Hematopoietic multipotent progenitor cell treated with erythropoietin and hydrocortisone succinate and interleukin-3 and kit ligand, for 15 days (in vitro differentiated cells): Measurements from ENCODE around the gene PSMD14.
"Not testable (repeated sequence)": the region's sequence is repeated elsewhere in the genome, so short reads cannot be mapped to it uniquely, and the experiment has no call there.

Experiments
- DNase-seq: peaks from one replicate; pipeline ENCODE4 v3.0.0-alpha.2; 2015; ENCODE audit warnings: low spot score

PSMD14 gene

GRCh38 chr2:161337247-161337646 is 29.0 kb downstream of the PSMD14 start:
- DNase-seq: no peak

- not testable (repeated sequence) for DNase-seq
Measured at GRCh38 chr2:161339532-161339931, 31.3 kb downstream of the PSMD14 start.

- not testable (repeated sequence) for DNase-seq
Measured at GRCh38 chr2:161340930-161341413, 32.7 kb downstream of the PSMD14 start.

- no peak for DNase-seq
Measured at GRCh38 chr2:161343235-161343634, 35.0 kb downstream of the PSMD14 start.

GRCh38 chr2:161344692-161345091 is 36.5 kb downstream of the PSMD14 start:
- no peak for DNase-seq

DNA sequence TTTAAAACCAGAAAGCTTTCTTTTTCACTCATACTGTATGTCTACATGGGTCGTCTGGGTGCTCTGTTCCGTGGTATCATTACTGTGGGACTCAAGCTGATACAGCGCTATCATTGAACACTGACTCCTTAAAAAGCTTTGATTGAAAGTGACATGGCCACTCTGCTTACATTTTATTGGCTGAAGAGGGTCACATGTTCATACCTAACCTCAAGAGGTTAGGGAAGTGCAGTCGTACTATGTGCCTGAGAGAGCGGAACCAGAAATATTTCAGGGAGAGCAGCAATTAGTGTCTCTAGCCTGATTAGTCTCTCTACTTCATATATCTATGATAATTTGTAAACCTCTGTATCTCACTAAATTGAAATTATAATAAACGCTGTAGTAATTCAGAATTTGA is 43.5 kb downstream of the PSMD14 start:
- DNase-seq: no peak

DNA sequence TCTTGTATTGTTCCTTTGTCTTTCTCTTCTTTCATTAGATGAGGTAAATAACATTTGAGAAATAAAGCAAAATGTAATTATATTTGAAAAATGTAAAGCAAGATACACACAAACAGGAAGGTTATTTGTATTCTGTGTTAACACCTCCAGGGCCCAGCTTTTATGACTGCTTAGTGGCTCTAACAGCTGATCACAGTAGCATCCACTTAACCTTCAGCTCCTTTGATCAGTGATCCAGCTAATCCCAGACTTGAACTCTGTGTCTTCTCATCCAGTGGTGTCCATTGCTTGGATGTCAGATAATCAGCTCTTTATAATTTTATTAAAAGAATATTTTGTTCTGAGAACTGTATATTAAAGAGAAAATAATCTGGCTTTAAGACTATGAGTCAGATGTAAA is 44.5 kb downstream of the PSMD14 start:
- no peak for DNase-seq

- no peak for DNase-seq
Measured at GRCh38 chr2:161353543-161353942, 45.3 kb downstream of the PSMD14 start.

GRCh38 chr2:161354106-161354505 is 45.9 kb downstream of the PSMD14 start:
- no peak for DNase-seq

- no peak for DNase-seq
Measured at GRCh38 chr2:161355106-161355505, 46.9 kb downstream of the PSMD14 start.

- DNase-seq: no peak
Measured at GRCh38 chr2:161355983-161356382, 47.8 kb downstream of the PSMD14 start.

DNA sequence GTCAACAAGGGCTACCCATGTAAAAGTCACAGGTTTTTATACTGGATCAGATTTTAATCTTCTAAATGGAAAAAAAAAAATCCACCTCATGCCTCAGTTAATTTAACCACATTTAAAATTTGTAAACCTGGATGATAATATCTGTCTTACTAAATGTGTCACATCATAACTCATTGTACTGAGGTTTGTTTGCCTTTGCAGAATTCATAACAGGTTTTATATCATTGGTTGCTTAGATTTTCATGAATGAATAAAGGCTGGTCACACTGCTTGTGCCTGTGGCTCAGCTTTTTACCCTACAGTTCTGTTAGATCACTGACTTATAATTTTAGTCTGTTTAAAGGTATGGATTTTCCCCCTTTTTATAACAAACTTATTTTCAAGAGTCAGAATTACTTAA is 48.9 kb downstream of the PSMD14 start:
- no peak for DNase-seq

DNA sequence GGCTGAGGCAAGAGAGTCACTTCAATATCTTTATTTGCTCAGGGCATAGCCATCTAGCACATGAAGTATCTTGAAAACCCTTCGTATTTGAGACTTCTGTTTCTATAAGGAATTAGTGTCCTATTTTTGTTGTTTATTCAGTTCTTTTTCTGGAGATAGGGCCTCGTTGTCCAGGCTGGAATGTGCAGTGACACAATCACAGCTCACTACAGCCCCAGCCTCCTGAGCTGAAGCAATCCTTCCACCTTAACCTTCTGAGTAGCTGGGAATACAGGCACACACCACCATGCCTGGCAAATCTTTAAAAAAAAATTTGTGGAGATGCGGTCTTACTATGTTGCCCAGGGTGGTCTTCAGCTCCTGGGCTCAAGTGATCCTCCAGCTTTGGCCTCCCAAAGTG is 50.6 kb downstream of the PSMD14 start:
- DNase-seq: no peak

DNA sequence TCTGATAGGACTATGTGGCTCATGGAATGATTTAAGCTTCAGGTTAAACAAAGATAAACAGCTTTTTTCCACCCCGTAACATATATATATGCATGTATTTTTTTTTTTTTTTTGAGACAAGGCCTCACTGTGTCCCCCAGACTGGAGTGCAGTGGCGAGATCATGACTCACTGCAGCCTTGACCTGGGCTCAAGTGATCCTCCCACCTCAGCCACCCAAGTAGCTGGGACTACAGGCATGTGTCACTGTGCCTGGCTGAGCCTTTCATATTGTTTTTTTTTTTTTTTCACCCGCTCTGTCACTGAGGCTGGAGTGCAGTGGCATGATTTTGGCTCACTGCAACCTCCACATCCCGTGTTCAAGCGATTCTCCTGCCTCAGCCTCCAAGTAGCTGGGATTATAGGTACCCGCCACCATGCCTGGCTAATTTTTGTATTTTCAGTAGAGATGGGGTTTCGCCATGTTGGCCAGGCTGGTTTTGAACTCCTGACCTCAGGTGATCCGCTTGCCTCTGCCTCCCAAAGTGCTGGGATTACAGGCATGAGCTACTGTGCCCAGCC is 52.0 kb downstream of the PSMD14 start:
- not testable (repeated sequence) for DNase-seq

DNA sequence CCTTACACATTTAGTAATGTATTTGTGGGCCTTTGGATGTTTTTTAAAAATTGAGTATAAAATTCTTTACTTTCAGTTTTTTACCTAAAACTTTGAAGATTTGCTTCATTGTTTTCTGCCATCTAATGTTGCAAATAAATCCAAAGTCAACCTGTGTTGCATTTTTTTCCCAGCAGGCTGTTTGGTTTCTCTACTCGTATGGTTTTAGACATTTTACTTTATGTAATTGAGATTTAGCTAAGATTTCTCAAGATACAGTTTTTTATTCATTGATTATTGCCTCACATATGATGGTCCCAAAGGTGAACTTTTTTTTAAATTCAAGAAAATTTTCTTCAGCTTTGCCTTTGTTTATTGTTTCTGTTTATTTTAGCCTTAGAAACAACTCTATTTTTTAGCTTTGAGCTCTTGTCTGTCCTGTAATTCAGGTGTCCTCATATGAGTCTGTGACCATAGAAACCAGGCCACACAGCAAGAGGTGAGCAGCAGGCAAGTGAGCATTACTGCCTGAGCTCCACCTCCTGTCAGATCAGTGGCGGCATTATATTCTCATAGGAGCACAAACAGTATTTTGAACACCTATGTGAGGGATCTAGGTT is 54.4 kb downstream of the PSMD14 start:
- no peak for DNase-seq

DNA sequence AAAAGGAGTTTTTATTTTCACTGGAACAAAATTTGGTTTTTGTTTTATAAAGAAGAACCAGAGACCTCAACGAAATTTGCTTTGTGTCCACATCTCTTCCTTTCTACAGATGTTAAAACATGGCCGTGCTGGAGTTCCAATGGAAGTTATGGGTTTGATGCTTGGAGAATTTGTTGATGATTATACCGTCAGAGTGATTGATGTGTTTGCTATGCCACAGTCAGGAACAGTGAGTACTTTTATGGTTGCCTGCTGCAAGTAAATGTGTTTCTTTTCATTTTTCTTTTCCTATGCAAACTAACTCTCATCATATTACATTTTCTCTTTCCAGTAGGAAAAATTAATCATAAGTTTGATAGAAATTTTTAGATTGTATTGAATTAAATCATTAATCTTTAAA is 59.5 kb downstream of the PSMD14 start:
- no peak for DNase-seq

- no peak for DNase-seq
Measured at GRCh38 chr2:161369311-161369710, 61.1 kb downstream of the PSMD14 start.

DNA sequence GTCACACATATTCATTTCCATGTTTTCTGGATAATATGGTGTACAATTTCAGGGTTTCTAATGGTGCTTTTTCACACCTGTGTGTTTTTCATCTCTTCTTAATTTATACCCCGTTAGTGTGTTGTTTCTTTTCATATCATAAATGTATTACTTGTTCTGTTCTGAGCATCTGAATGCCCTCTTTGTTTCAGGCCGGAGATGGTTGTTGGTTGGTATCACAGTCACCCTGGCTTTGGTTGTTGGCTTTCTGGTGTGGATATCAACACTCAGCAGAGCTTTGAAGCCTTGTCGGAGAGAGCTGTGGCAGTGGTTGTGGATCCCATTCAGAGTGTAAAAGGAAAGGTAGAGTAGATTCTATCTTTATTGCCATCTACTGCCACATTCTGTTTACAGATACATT is 62.8 kb downstream of the PSMD14 start:
- DNase-seq: no peak

DNA sequence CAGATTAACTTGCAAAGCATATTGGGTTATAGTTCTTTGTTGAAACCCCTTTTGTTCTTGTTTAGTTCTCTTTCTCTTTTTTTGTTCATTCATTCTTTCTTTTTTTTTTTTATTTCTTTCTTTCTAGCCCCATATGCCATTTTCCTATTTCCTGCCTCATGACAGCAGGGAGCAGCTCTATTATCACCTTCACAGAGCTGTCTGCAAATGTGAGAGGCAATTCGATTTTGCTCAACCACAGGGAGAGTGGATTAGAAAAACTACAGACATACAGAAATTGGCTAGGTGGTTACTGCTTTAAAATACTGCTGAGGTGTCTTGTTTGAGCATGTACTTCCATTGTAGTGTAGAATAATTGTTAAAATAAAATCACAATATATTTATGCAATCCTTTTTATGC is 63.6 kb downstream of the PSMD14 start:
- no peak for DNase-seq

GRCh38 chr2:161373942-161374341 is 65.7 kb downstream of the PSMD14 start:
- no peak for DNase-seq

DNA sequence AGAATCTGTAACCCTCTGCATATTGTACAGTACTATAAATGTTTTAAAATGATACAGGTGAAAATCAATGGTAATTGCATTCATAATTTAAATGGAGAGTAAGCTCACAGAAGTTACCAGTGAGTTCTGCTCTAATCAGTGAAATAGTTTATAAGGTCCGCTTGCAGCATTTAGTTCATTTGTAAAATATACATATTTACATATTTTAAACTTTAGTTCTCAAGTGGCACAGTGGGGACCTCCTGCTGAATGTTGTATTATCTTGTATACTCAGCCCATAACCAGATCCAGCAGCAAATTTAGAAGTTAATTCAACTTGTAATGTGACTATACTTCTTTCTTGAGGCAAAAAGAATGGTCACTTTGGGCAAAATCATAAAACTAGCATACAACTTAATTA is 66.2 kb downstream of the PSMD14 start:
- no peak for DNase-seq

- DNase-seq: no peak
Measured at GRCh38 chr2:161379740-161380139, 71.5 kb downstream of the PSMD14 start.

DNA sequence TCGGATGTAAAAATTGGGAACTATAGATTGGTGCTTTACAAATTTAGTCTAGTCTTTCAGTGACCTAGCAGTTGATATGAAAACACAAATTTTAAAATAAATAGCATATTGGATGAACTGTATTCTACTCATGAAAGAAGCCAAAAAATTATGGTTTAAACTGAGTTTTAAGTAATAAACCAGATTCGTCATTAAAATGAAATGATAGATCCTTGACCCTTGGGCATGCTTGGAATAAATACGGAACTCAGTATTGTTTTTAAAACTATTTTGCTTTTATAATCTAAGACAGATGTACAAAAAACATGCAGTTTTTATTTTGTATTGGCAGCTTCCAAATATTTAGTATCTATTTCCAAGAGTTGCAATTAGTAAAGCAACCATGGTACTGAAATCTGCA is 73.3 kb downstream of the PSMD14 start:
- no peak for DNase-seq

DNA sequence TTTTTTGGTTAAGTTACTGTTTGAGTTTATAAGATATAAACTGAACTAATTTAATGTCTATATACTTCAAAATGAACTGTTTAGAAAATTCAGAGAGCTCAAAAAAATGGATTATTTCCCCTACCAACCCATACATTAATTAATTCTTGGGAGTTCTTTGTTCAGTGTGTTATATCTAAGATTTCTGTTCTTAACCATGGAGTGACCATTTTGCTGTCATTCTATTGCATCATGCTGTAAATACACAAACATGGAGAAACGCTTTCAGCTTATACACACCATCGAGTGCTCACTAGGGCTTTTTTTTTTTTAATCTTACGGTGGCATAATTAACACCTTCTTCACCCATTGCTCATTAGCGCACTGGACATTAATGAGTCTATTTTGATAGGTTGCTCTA is 74.5 kb downstream of the PSMD14 start:
- DNase-seq: no peak
